ENCODE results near the gene PUM1.

DNA sequence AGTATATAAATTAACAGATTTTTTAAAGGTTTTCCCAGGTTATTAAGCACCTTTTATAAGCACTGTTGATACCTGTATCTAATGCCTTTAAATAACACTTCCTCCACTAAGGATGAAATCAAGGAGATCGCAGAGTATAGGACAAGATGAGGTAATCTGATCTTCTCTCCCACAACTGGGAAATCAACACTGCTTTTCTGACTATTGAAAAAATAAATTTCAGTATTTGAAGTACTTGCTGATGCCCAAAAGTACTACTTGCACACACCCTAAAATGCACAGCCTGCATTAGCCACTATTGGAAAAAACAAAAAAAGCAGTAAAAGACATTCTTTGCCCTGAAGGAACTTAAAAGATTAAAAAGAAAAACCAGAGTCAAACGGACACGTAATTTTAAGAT lies 48.6 kb downstream of the PUM1 start:
- TF ChIP-seq, protein P1, sequence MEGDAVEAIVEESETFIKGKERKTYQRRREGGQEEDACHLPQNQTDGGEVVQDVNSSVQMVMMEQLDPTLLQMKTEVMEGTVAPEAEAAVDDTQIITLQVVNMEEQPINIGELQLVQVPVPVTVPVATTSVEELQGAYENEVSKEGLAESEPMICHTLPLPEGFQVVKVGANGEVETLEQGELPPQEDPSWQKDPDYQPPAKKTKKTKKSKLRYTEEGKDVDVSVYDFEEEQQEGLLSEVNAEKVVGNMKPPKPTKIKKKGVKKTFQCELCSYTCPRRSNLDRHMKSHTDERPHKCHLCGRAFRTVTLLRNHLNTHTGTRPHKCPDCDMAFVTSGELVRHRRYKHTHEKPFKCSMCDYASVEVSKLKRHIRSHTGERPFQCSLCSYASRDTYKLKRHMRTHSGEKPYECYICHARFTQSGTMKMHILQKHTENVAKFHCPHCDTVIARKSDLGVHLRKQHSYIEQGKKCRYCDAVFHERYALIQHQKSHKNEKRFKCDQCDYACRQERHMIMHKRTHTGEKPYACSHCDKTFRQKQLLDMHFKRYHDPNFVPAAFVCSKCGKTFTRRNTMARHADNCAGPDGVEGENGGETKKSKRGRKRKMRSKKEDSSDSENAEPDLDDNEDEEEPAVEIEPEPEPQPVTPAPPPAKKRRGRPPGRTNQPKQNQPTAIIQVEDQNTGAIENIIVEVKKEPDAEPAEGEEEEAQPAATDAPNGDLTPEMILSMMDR (IDR thresholded peaks at IDR 0.05) = no peak
- no peak for TF ChIP-seq POLR2AphosphoS5 (IDR thresholded peaks at IDR 0.05; ENCODE audit: low read depth, low read length)

Measured in Panc1 (cell line).